Right lobe of liver (tissue), 6 donors: ENCODE measurements around the gene CAB39. TPM values are rescaled to one million over a fixed set of nuclear protein-coding genes. Genes with fewer than 3 reads are reported as not detected.
A peak's percentile ranks its signal among the peaks of the same experiment; 100 is the strongest.

Experiments used
- ATAC-seq, 4 donors: fragments of 200-7000 bp; cut with Tn5 transposase; one replicate each; pipeline ENCODE4 v1.9.1; 2020; ENCODE audit warnings: mild to moderate bottlenecking in 4 of 4, moderate library complexity in 4 of 4
- DNase-seq, 3 donors: peaks; one replicate each; pipeline ENCODE4 v3.0.0-alpha.2; 2020
- H3K27ac ChIP-seq, 3 donors: fragments of 200-600 bp; one replicate each; pipeline ENCODE4 v1.8.0; 2022
- H3K27me3 ChIP-seq, 2 donors: fragments of 200-600 bp; one replicate each; pipeline ENCODE4 v1.8.0; 2022
- H3K36me3 ChIP-seq, 4 donors: fragments of 200-600 bp; sonication (generic) in 1 of 4; one replicate each; pipeline versions ENCODE4 v1.5.1 to v1.8.0; 2017 to 2022; ENCODE audit warnings: control low read depth in 1 of 4
- H3K4me1 ChIP-seq, 4 donors: fragments of 200-600 bp; sonication (generic) in 1 of 4; one replicate each; pipeline versions ENCODE4 v1.5.1 to v1.8.0; 2017 to 2022; ENCODE audit warnings: control low read depth in 1 of 4
- H3K4me3 ChIP-seq, 3 donors: fragments of 200-600 bp; one replicate each; pipeline ENCODE4 v1.8.0; 2022
- H3K9me3 ChIP-seq, 4 donors: fragments of 200-600 bp; sonication (generic) in 1 of 4; one replicate each; pipeline versions ENCODE4 v1.5.1 to v1.8.0; 2017 to 2022; ENCODE audit warnings: control low read depth in 1 of 4
- CTCF ChIP-seq, 4 donors: fragments of 200-600 bp in 3 of 4; fragments of 450-650 bp in 1 of 4; IDR thresholded peaks; one replicate each; pipeline versions ENCODE4 v1.5.1 to v1.8.0; 2016 to 2022; ENCODE audit warnings: antibody characterized with exemption in 4 of 4, mild to moderate bottlenecking in 2 of 4
- POLR2A ChIP-seq: fragments of 450-650 bp; IDR thresholded peaks from one replicate; pipeline ENCODE4 v1.6.1; 2017; ENCODE audit warnings: antibody characterized with exemption, mild to moderate bottlenecking
- WGBS: methylation state at CpG from one replicate; pipeline ENCODE4 v1.1.6; 2018; ENCODE audit warnings: low coverage, low lambda C conversion rate; ENCODE audit not compliant: insufficient coverage; ENCODE audit errors: missing lambda C conversion rate; 5-methylcytosine and 5-hydroxymethylcytosine counted together
- intact Hi-C, 2 donors: fragments of 100-400 bp; cut with DNase I; formaldehyde crosslinking; loops; one replicate each; pipeline versions ENCODE4 v1.11.2 to v1.14.1; 2022
- total RNA-seq, 6 experiments: library from RNA; depleted of rRNA in 2 of 6; stranded (reverse); fragments of >200 nt in 2 of 6; fragmentation: NEBNext Ultra II Directional in 3 of 6; extraction: Animal tissue kit (Norgen Biotek cat#: 25700) in 3 of 6; gene quantifications; one replicate each; pipeline versions ENCODE4 v1.1.0 to v1.2.4, GENCODE V29; 2016 to 2023
- donor health status: DM: no; HTN: yes; CAD: no.
- donor health status: DM: no; HTN: no; CAD: no.
- donor health status: DM: no; HTN: no; CAD: no.
- donor health status: DM: no; HTN: yes; CAD: no.
- donor health status: DM: no; HTN: yes; CAD: no.

The CAB39 gene
- total RNA-seq, 6 experiments from 2014 or later: 25.3 to 32.4 (median 27.8) TPM

- H3K36me3 ChIP-seq: no peaks in the 10 kb centered on the region
- intact Hi-C loops: no loop called here
- H3K4me3 ChIP-seq: no peak overlapping the region
- TF ChIP-seq CTCF (IDR thresholded peaks at IDR 0.05): no peak
- no peak for TF ChIP-seq POLR2A
- DNase-seq: no peak
- H3K4me1 ChIP-seq: no peaks in the 10 kb centered on the region
- H3K27me3 ChIP-seq: no peaks in the 10 kb centered on the region
- no peaks in the 10 kb centered on the region for H3K9me3 ChIP-seq
- ATAC-seq: no peak
- no peak overlapping the region for H3K27ac ChIP-seq
These were observed 34.2 kb upstream of the CAB39 start for GRCh38 chr2:230678451-230678850.

GRCh38 chr2:230680463-230681170 is 32.0 kb upstream of the CAB39 start:
- ATAC-seq (no peak), DNase-seq (no peak)
- Histone ChIP-seq H3K9me3 (no peaks in the 10 kb centered on the region), H3K27ac (no peak overlapping the region), H3K27me3 (no peaks in the 10 kb centered on the region), H3K4me3 (no peak overlapping the region), H3K4me1 (no peaks in the 10 kb centered on the region), H3K36me3 (no peaks in the 10 kb centered on the region)
- intact Hi-C loops: no loop called here
- 83% methylated on average over 10 of the region's 11 CpGs for WGBS
- no peak for TF ChIP-seq POLR2A

- no peak for TF ChIP-seq CTCF (IDR thresholded peaks at IDR 0.05)
- TF ChIP-seq POLR2A: no peak
- WGBS: 70% methylated on average over 7 of the region's 7 CpGs
- Histone ChIP-seq H3K4me1 (no peaks in the 10 kb centered on the region), H3K4me3 (no peak overlapping the region), H3K9me3 (no peaks in the 10 kb centered on the region), H3K36me3 (no peaks in the 10 kb centered on the region), H3K27ac (no peak overlapping the region), H3K27me3 (no peaks in the 10 kb centered on the region)
- ATAC-seq (no peak), DNase-seq (no peak)
- intact Hi-C loops: no loop called here
These were observed 31.5 kb upstream of the CAB39 start for GRCh38 chr2:230681171-230681545.

GRCh38 chr2:230682546-230682945 is 30.1 kb upstream of the CAB39 start:
- no peak overlapping the region for H3K27ac ChIP-seq
- no peaks in the 10 kb centered on the region for H3K36me3 ChIP-seq
- WGBS: 33% methylated on average over 1 of the region's 3 CpGs
- H3K4me1 ChIP-seq: no peaks in the 10 kb centered on the region
- H3K27me3 ChIP-seq: no peaks in the 10 kb centered on the region
- no peaks in the 10 kb centered on the region for H3K9me3 ChIP-seq
- intact Hi-C loops: no loop called here
- TF ChIP-seq POLR2A (no peak), CTCF (IDR thresholded peaks at IDR 0.05) (no peak)
- DNase-seq (no peak), ATAC-seq (no peak)
- H3K4me3 ChIP-seq: no peak overlapping the region

GRCh38 chr2:230684270-230685168 is 28.1 kb upstream of the CAB39 start:
- ATAC-seq: peak in 1 of 4 donors; percentile 38
- intact Hi-C loops: no loop called here
- no peak for DNase-seq
- Histone ChIP-seq H3K36me3 (no peaks in the 10 kb centered on the region), H3K27me3 (no peaks in the 10 kb centered on the region), H3K4me1 (no peaks in the 10 kb centered on the region), H3K4me3 (no peak overlapping the region), H3K9me3 (no peaks in the 10 kb centered on the region), H3K27ac (no peak overlapping the region)
- TF ChIP-seq CTCF (IDR thresholded peaks at IDR 0.05) (no peak), POLR2A (no peak)
- 25% methylated on average over 7 of the region's 8 CpGs for WGBS
